HG02885 (cell line): ENCODE measurements around the gene PHGDH.
A peak's percentile ranks its signal among the peaks of the same experiment; 100 is the strongest.
"Not testable (repeated sequence)": the region's sequence is repeated elsewhere in the genome, so short reads cannot be mapped to it uniquely, and the experiment has no call there.

Experiments
- ATAC-seq: cut with Tn5 transposase; IDR thresholded peaks from one replicate; pipeline ENCODE4 v1.9.1; 2021; ENCODE audit warnings: mild to moderate bottlenecking; ENCODE audit not compliant: unreplicated experiment, poor library complexity

The PHGDH gene

GRCh38 chr1:119696863-119697262 lies 14.9 kb upstream of the PHGDH start:
- not testable (repeated sequence) for ATAC-seq

GRCh38 chr1:119697598-119697997 lies 14.1 kb upstream of the PHGDH start:
- no peak for ATAC-seq

- ATAC-seq = no peak
Observed at GRCh38 chr1:119700326-119700725, 11.4 kb upstream of the PHGDH start.

GRCh38 chr1:119701659-119702058 lies 10.1 kb upstream of the PHGDH start:
- ATAC-seq = no peak

GRCh38 chr1:119702384-119702783 lies 9.3 kb upstream of the PHGDH start:
- ATAC-seq = no peak

GRCh38 chr1:119703666-119704450 lies 7.9 kb upstream of the PHGDH start:
- no peak for ATAC-seq

GRCh38 chr1:119706599-119706998 lies 5.1 kb upstream of the PHGDH start:
- not testable (repeated sequence) for ATAC-seq

GRCh38 chr1:119711356-119711803 lies 354 bp upstream of the PHGDH start:
- ATAC-seq = not testable (repeated sequence)

GRCh38 chr1:119712342-119713038 lies 756 bp downstream of the PHGDH start:
- ATAC-seq = peak; percentile 49

GRCh38 chr1:119713039-119713748 lies 1.5 kb downstream of the PHGDH start:
- no peak for ATAC-seq

GRCh38 chr1:119713749-119714456 lies 2.2 kb downstream of the PHGDH start:
- no peak for ATAC-seq

- ATAC-seq = no peak
Observed at GRCh38 chr1:119714583-119714982, 2.8 kb downstream of the PHGDH start.

GRCh38 chr1:119715542-119715941 lies 3.8 kb downstream of the PHGDH start:
- ATAC-seq = no peak

- no peak for ATAC-seq
Observed at GRCh38 chr1:119718409-119718808, 6.7 kb downstream of the PHGDH start.

- no peak for ATAC-seq
Observed at GRCh38 chr1:119718972-119719371, 7.2 kb downstream of the PHGDH start.

GRCh38 chr1:119720866-119721440 lies 9.2 kb downstream of the PHGDH start:
- no peak for ATAC-seq

- ATAC-seq = no peak
Observed at GRCh38 chr1:119721896-119722295, 10.2 kb downstream of the PHGDH start.

GRCh38 chr1:119724611-119725218 lies 13.0 kb downstream of the PHGDH start:
- no peak for ATAC-seq

GRCh38 chr1:119725626-119726025 lies 13.9 kb downstream of the PHGDH start:
- ATAC-seq = no peak

GRCh38 chr1:119727991-119728390 lies 16.3 kb downstream of the PHGDH start:
- ATAC-seq = no peak
